GM19035 (cell line): Measurements from ENCODE around the gene TWIST2.

Experiments
- ATAC-seq: cut with Tn5 transposase; IDR thresholded peaks from one replicate; pipeline ENCODE4 v1.9.1; 2021; ENCODE audit not compliant: unreplicated experiment

The TWIST2 gene

DNA sequence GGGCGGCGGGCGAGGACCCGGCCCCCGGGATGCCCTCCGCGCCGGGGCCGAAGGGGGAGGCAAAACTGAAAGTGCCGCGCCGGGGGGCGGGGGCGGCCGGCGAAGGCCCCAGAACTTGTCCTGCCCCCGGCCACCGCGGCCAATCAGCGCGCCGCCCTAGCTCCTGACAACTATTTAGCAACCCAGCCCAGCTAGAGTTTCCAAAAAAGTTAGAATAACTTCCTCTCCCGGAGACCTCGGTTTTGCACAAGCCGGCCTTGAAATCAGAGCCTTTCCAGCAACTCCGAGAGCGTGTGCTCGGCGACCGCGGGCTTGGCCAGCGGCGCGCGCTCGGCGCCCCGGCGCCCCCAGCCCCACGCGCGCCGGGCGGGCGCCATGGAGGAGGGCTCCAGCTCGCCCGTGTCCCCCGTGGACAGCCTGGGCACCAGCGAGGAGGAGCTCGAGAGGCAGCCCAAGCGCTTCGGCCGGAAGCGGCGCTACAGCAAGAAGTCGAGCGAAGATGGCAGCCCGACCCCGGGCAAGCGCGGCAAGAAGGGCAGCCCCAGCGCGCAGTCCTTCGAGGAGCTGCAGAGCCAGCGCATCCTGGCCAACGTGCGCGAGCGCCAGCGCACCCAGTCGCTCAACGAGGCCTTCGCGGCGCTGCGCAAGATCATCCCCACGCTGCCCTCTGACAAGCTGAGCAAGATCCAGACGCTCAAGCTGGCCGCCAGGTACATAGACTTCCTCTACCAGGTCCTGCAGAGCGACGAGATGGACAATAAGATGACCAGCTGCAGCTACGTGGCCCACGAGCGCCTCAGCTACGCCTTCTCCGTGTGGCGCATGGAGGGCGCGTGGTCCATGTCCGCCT, at the start of gene TWIST2:
Gene TWIST2, plus strand, starts transcription at position 245 of the 850 bp plus-strand sequence. Its CDS starts 131 bp downstream, at position 376.
- no peak for ATAC-seq

GRCh38 chr2:238801791-238802190, 46.1 kb upstream of the TWIST2 start:
- ATAC-seq: no peak

- ATAC-seq: no peak
Measured at GRCh38 chr2:238802957-238803356, 44.9 kb upstream of the TWIST2 start.

DNA sequence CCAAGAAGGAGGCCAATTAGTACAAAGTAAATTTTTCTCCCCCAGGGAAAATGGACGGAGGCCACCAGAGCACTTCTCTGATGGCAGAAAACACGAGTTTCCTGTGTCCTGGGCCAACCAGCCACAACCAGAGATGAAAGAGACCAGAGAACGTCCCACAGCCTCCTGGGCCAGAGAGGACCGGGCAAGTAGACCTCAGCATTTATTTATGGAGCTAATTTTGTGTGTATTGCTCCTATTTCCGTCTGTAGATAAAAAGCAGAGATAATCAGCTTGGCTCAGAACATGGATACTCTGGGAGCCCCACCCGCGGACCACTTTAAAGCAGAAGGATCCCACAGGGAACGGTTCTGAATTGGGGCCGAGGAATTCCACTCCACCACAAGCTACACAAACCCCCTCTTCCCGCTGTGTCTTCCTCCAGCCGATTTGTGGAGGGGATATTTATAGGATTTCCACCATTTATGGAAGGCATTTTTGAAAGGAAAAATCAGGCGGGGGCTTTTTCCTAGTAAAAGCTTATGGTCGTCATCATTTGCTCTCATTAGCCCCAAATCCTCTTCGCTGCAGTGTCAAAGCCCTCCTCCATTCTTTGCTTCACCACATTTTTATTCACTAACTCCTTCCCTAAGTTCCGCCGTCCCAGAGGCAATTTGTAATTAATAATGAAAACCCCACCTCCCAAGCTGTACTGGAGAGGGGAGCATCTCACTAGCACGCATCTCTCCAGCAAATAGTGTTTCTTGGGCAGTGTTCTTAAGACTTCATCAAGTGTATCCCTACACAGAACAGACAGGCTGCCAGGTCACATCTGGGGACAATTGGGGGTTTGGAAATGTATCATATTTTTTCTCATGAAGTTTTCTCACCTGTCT, 43.7 kb upstream of the TWIST2 start:
- no peak for ATAC-seq

DNA sequence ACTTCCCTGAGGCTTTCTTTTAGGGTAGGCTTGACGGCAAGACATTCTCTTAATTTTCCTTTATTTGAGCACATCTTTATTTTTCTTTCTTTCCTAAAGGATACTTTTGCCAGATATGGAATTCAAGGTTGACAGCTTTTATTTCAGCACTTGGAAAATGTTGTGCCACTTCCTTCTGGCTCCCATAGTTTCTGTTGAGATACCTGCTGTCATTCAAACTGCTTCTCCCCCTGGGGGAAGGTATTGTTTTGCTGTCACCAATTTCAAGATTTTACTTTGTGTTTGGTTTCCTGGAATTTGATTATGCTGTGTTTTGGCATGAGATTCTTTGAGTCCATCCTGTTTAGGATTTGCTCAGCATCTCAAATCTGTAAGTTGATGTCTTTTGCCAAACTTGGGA, 39.1 kb upstream of the TWIST2 start:
- no peak for ATAC-seq

- ATAC-seq: no peak
Measured at GRCh38 chr2:238810321-238810720, 37.6 kb upstream of the TWIST2 start.

- no peak for ATAC-seq
Measured at GRCh38 chr2:238811293-238811692, 36.6 kb upstream of the TWIST2 start.

GRCh38 chr2:238811759-238812158, 36.1 kb upstream of the TWIST2 start:
- no peak for ATAC-seq

DNA sequence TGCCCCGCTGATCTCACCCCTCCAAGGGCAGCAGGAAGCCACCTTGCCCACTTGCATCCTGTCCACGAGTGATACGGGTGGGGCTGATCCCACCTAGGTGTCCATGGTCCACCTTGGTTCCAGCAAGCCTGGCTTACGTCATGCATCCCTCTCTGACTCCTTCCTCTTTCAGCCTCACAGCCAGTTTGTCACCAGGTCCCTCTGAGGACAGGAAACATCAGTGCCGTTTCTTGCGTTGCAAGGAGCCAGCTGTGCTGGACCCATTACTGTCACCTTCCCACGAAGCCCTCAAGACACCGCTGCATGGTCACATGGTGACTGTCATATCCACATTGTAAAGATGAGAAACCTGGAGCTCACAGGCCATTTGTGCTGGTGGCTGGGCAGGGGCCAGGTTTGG, 34.8 kb upstream of the TWIST2 start:
- ATAC-seq: no peak

GRCh38 chr2:238814815-238815214, 33.1 kb upstream of the TWIST2 start:
- no peak for ATAC-seq

- ATAC-seq: no peak
Measured at GRCh38 chr2:238816291-238816690, 31.6 kb upstream of the TWIST2 start.

GRCh38 chr2:238817382-238817781, 30.5 kb upstream of the TWIST2 start:
- ATAC-seq: no peak

GRCh38 chr2:238817891-238818290, 30.0 kb upstream of the TWIST2 start:
- no peak for ATAC-seq

- no peak for ATAC-seq
Measured at GRCh38 chr2:238818561-238818960, 29.3 kb upstream of the TWIST2 start.

- no peak for ATAC-seq
Measured at GRCh38 chr2:238820197-238820596, 27.7 kb upstream of the TWIST2 start.

GRCh38 chr2:238820916-238821315, 27.0 kb upstream of the TWIST2 start:
- no peak for ATAC-seq

DNA sequence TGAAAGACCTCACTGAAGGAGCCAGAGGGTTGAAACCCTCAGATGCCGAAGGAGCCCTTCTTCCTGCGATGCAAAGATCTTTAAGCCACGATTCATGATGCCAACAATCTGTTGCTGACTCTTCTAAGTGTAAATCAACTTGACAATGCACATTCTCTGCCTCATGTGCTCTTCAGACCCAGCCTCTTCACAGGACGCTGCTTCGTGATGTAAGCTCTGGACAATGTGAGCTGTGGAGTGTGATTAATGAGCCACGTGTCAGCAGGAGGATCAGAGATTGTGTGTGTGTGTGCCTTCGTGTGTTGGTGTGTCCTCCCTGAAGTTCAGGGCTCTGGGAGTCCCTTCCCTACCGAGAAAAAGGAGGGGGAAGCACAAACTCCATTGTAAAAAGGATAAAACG, 26.5 kb upstream of the TWIST2 start:
- ATAC-seq: no peak

GRCh38 chr2:238821944-238822670, 25.8 kb upstream of the TWIST2 start:
- ATAC-seq: no peak

DNA sequence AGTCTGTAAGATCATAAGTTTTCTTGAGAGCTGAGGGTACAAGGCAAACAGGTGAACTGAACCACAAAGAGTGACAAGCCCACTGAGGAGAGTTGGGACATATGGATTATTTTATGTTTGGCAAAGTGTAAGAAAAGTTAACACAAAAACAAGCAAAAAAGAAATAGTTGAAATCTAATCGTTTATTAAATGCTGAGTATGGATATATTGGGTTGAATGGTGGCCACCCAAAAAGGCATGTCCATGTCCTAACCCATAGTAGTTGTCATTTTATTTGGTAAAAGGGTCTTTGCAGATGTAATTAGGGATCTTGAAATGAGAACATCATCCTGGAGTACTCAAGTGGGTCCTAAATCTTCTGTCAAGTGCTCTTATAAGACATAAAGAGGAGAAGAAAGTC, 24.9 kb upstream of the TWIST2 start:
- no peak for ATAC-seq

DNA sequence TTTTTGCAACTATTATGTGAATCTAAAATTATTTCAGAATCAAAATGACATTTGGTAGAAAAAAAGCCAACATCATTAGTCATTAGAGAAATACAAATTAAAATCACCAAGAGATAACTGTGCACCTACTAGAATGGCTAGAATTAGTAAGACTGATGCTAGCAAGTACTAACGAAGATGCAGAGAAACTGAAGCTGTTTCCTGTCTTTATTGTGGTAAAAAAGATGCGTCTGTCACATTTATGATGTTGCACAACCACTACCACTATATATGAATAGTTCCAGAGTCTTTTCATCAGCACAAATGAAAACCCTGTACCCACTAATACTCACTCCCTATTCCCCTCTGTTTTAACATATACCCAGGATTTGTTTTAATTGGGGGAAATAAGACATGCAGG, 16.7 kb upstream of the TWIST2 start:
- no peak for ATAC-seq

- no peak for ATAC-seq
Measured at GRCh38 chr2:238834982-238835381, 12.9 kb upstream of the TWIST2 start.
